ENCODE measurements around the gene HSF2BP. TPM values are rescaled to one million over a fixed set of nuclear protein-coding genes. Genes with fewer than 3 reads are reported as not detected.

Gene HSF2BP
- total and polyA plus RNA-seq, 5 experiments from 2014 or later: 0.22 to 0.68 (median 0.64) TPM

GRCh38 chr21:43694437-43695079 lies 35.3 kb upstream of the HSF2BP start:
- POLR2A ChIA-PET: no interaction called here
- ATAC-seq: no peak
- Mint-ChIP-seq H3K4me1 (peaks cover 6 to 13% (median 6%) of the 10 kb centered on the region in 4 donors), H3K27me3 (no peaks in the 10 kb centered on the region), H3K4me3 (no peak overlapping the region), H3K9me3 (peaks cover 0 to 20% (median 0%) of the 10 kb centered on the region in 9 donors), H3K36me3 (peaks cover 7 to 64% (median 28%) of the 10 kb centered on the region in 3 donors), H3K27ac (peak overlapping the region in 2 of 10 donors; percentile 4 to 20)
- no peak for DNase-seq

- POLR2A ChIA-PET: no interaction called here
- peak overlapping the region in 1 of 10 donors; percentile 36 for H3K27ac Mint-ChIP-seq
Measured at GRCh38 chr21:43693981-43694380, 34.7 kb upstream of the HSF2BP start.

GRCh38 chr21:43692949-43693348 lies 33.7 kb upstream of the HSF2BP start:
- no peak overlapping the region for H3K27ac Mint-ChIP-seq
- POLR2A ChIA-PET: interaction anchor here (1.1 kb wide), 1 partner anchor 26 kb away, joined by 3 read pairs; no protein-coding TSS in a partner anchor
- DNase-seq: no peak
- H3K27me3 Mint-ChIP-seq: no peaks in the 10 kb centered on the region
- peaks cover 0 to 13% (median 0%) of the 10 kb centered on the region in 9 donors for H3K9me3 Mint-ChIP-seq
- H3K4me1 Mint-ChIP-seq: peaks cover 3 to 8% (median 5%) of the 10 kb centered on the region in 4 donors
- H3K36me3 Mint-ChIP-seq: peaks cover 6 to 77% (median 28%) of the 10 kb centered on the region in 3 donors
- no peak overlapping the region for H3K4me3 Mint-ChIP-seq
- no peak for ATAC-seq

More at GRCh38 chr21:43693981-43694380, 34.7 kb upstream of the HSF2BP start:
- no peak overlapping the region for H3K4me3 Mint-ChIP-seq
- H3K4me1 Mint-ChIP-seq: peaks cover 5 to 11% (median 6%) of the 10 kb centered on the region in 4 donors
- DNase-seq: no peak
- peaks cover 7 to 67% (median 28%) of the 10 kb centered on the region in 3 donors for H3K36me3 Mint-ChIP-seq
- H3K27me3 Mint-ChIP-seq: no peaks in the 10 kb centered on the region
- H3K9me3 Mint-ChIP-seq: peaks cover 0 to 18% (median 0%) of the 10 kb centered on the region in 9 donors
- no peak for ATAC-seq

- Mint-ChIP-seq H3K27ac (no peak overlapping the region), H3K36me3 (peaks cover 5 to 87% (median 27%) of the 10 kb centered on the region in 3 donors)
- POLR2A ChIA-PET: no interaction called here
Measured at GRCh38 chr21:43691801-43692200, 32.5 kb upstream of the HSF2BP start.

GRCh38 chr21:43691086-43691795 lies 32.0 kb upstream of the HSF2BP start:
- ATAC-seq (no peak), DNase-seq (no peak)
- peaks cover 5 to 87% (median 29%) of the 10 kb centered on the region in 3 donors for H3K36me3 Mint-ChIP-seq
- POLR2A ChIA-PET: no interaction called here
- H3K9me3 Mint-ChIP-seq: no peaks in the 10 kb centered on the region
- no peak overlapping the region for H3K4me3 Mint-ChIP-seq
- H3K4me1 Mint-ChIP-seq: peaks cover 0 to 6% (median under 1%) of the 10 kb centered on the region in 4 donors
- H3K27ac Mint-ChIP-seq: peak overlapping the region in 2 of 10 donors; percentile 19 to 25
- H3K27me3 Mint-ChIP-seq: no peaks in the 10 kb centered on the region

More at GRCh38 chr21:43691801-43692200, 32.5 kb upstream of the HSF2BP start:
- no peak for ATAC-seq
- Mint-ChIP-seq H3K9me3 (peaks cover 0 to 2% (median 0%) of the 10 kb centered on the region in 9 donors), H3K4me1 (peaks cover 0 to 6% (median under 1%) of the 10 kb centered on the region in 4 donors), H3K27me3 (no peaks in the 10 kb centered on the region), H3K4me3 (no peak overlapping the region)
- no peak for DNase-seq

- ATAC-seq: no peak
- POLR2A ChIA-PET: no interaction called here
- peaks cover 5 to 87% (median 23%) of the 10 kb centered on the region in 3 donors for H3K36me3 Mint-ChIP-seq
- no peaks in the 10 kb centered on the region for H3K27me3 Mint-ChIP-seq
- DNase-seq: no peak
- no peak overlapping the region for H3K4me3 Mint-ChIP-seq
- no peaks in the 10 kb centered on the region for H3K9me3 Mint-ChIP-seq
- peaks cover 0 to 6% (median under 1%) of the 10 kb centered on the region in 4 donors for H3K4me1 Mint-ChIP-seq
- H3K27ac Mint-ChIP-seq: peak overlapping the region in 1 of 10 donors; percentile 19
Measured at GRCh38 chr21:43690346-43690745, 31.1 kb upstream of the HSF2BP start.

GRCh38 chr21:43689556-43690337 lies 30.5 kb upstream of the HSF2BP start:
- POLR2A ChIA-PET: no interaction called here
- no peak for DNase-seq
- Mint-ChIP-seq H3K36me3 (peaks cover 5 to 87% (median 21%) of the 10 kb centered on the region in 3 donors), H3K27ac (peak overlapping the region in 3 of 10 donors; percentile 18 to 35 (median 19)), H3K4me3 (no peak overlapping the region), H3K4me1 (peaks cover 0 to 6% (median 2%) of the 10 kb centered on the region in 4 donors), H3K27me3 (no peaks in the 10 kb centered on the region), H3K9me3 (no peaks in the 10 kb centered on the region)
- no peak for ATAC-seq

GRCh38 chr21:43688906-43689305 lies 29.6 kb upstream of the HSF2BP start:
- DNase-seq (no peak), ATAC-seq (no peak)
- no peak overlapping the region for H3K4me3 Mint-ChIP-seq
- no peaks in the 10 kb centered on the region for H3K9me3 Mint-ChIP-seq
- peaks cover 5 to 88% (median 23%) of the 10 kb centered on the region in 3 donors for H3K36me3 Mint-ChIP-seq
- H3K27ac Mint-ChIP-seq: no peak overlapping the region
- POLR2A ChIA-PET: no interaction called here
- no peaks in the 10 kb centered on the region for H3K27me3 Mint-ChIP-seq
- H3K4me1 Mint-ChIP-seq: peaks cover 2 to 6% (median 4%) of the 10 kb centered on the region in 4 donors

GRCh38 chr21:43687566-43688399 lies 28.5 kb upstream of the HSF2BP start:
- no peak for ATAC-seq
- POLR2A ChIA-PET: no interaction called here

GRCh38 chr21:43686811-43687565 lies 27.7 kb upstream of the HSF2BP start:
- peak overlapping the region in 1 of 10 donors; percentile 74 for H3K27ac Mint-ChIP-seq
- H3K27me3 Mint-ChIP-seq: no peaks in the 10 kb centered on the region
- ATAC-seq (no peak), DNase-seq (no peak)
- H3K4me3 Mint-ChIP-seq: peak overlapping the region in 1 of 10 donors; percentile 10
- peaks cover 5 to 88% (median 24%) of the 10 kb centered on the region in 3 donors for H3K36me3 Mint-ChIP-seq
- H3K9me3 Mint-ChIP-seq: no peaks in the 10 kb centered on the region
- H3K4me1 Mint-ChIP-seq: peaks cover 2 to 8% (median 5%) of the 10 kb centered on the region in 4 donors
- POLR2A ChIA-PET: no interaction called here

More at GRCh38 chr21:43687566-43688399, 28.5 kb upstream of the HSF2BP start:
- Mint-ChIP-seq H3K9me3 (no peaks in the 10 kb centered on the region), H3K27ac (peak overlapping the region in 1 of 10 donors; percentile 74), H3K27me3 (no peaks in the 10 kb centered on the region), H3K36me3 (peaks cover 5 to 88% (median 20%) of the 10 kb centered on the region in 3 donors), H3K4me1 (peaks cover 2 to 6% (median 4%) of the 10 kb centered on the region in 4 donors), H3K4me3 (no peak overlapping the region)
- DNase-seq: no peak

GRCh38 chr21:43684424-43684823 lies 25.1 kb upstream of the HSF2BP start:
- Mint-ChIP-seq H3K9me3 (no peaks in the 10 kb centered on the region), H3K27me3 (no peaks in the 10 kb centered on the region), H3K27ac (peak overlapping the region in 1 of 10 donors; percentile 25), H3K36me3 (peaks cover 5 to 92% (median 31%) of the 10 kb centered on the region in 3 donors), H3K4me3 (no peak overlapping the region), H3K4me1 (peaks cover 6 to 12% (median 10%) of the 10 kb centered on the region in 4 donors)
- ATAC-seq (no peak), DNase-seq (no peak)
- POLR2A ChIA-PET: no interaction called here
